ENCODE measurements around the gene MYO1A. TPM values are rescaled to one million over a fixed set of nuclear protein-coding genes. Genes with fewer than 3 reads are reported as not detected.
A peak's percentile ranks its signal among the peaks of the same experiment; 100 is the strongest.
"Not testable (repeated sequence)": the region's sequence is repeated elsewhere in the genome, so short reads cannot be mapped to it uniquely, and the experiment has no call there.

MYO1A gene
- total and polyA plus RNA-seq, 2 donors from 2014 or later, result 0.25 to 0.77 TPM

- FAIRE-seq (no peak), DNase-seq (peak in 1 of 5 donors; percentile 34)
- Histone ChIP-seq H3K9me3 (ENCODE audit: control insufficient read depth in 2 of 3, insufficient read depth in 1 of 3, low read length in 3 of 3) (no peaks in the 10 kb centered on the region), H3K27ac (ENCODE audit: low read depth in 2 of 2, low read length in 2 of 2) (no peak overlapping the region), H3K4me1 (ENCODE audit: control insufficient read depth in 2 of 3, insufficient read depth in 2 of 3, low read depth in 1 of 3, low read length in 3 of 3) (peaks cover 0 to 9% (median 0%) of the 10 kb centered on the region in 3 donors), H3K4me3 (ENCODE audit: low read length in 3 of 3) (no peak overlapping the region), H3K9ac (ENCODE audit: low read length in 3 of 3) (no peak overlapping the region), H3K27me3 (ENCODE audit: control insufficient read depth, insufficient read depth, low read length) (no peaks in the 10 kb centered on the region), H3K36me3 (ENCODE audit: control insufficient read depth in 2 of 3, insufficient read depth in 3 of 3, low read length in 3 of 3) (no peaks in the 10 kb centered on the region)
- TF ChIP-seq CTCF (IDR thresholded peaks at IDR 0.05; ENCODE audit: borderline replicate concordance, extremely low read depth, insufficient read depth), result no peak
- intact Hi-C loops (cut with DNase I), result no loop called here
Measured at GRCh38 chr12:56988207-56988739, 61.7 kb downstream of the MYO1A start.

DNA sequence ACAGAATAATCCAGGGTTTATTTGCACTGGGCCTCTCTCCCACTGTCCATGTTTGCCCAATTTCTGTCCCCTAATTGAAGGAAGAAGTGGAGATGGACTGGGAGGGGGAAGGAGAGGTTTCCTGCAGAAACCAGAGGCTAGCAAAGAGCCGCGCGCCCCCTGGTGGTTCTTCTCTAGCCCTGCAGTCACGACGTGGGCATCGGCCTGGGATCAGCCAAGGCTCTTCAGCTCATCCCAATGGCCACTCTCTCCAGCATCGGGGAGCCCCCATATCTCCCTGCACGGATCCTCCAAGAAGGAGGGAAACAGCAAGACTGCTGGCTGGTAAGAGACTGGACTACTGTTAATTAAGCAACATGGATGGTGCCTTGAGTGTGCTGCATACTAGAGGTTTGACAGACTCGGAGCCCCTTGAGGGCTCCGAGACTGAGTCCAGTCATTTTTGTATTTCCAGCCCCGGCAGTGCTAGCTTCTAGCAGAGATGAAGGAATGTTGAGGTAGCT is 62.3 kb downstream of the MYO1A start:
- no peak for FAIRE-seq

GRCh38 chr12:56987011-56987410 is 62.9 kb downstream of the MYO1A start:
- Histone ChIP-seq H3K27me3 (ENCODE audit: control insufficient read depth, insufficient read depth, low read length) (no peaks in the 10 kb centered on the region), H3K4me1 (ENCODE audit: control insufficient read depth in 2 of 3, insufficient read depth in 2 of 3, low read depth in 1 of 3, low read length in 3 of 3) (peaks cover 0 to 9% (median 0%) of the 10 kb centered on the region in 3 donors), H3K9me3 (ENCODE audit: control insufficient read depth in 2 of 3, insufficient read depth in 1 of 3, low read length in 3 of 3) (no peaks in the 10 kb centered on the region), H3K36me3 (ENCODE audit: control insufficient read depth in 2 of 3, insufficient read depth in 3 of 3, low read length in 3 of 3) (no peaks in the 10 kb centered on the region), H3K4me3 (ENCODE audit: low read length in 3 of 3) (no peak overlapping the region), H3K27ac (ENCODE audit: low read depth in 2 of 2, low read length in 2 of 2) (no peak overlapping the region), H3K9ac (ENCODE audit: low read length in 3 of 3) (no peak overlapping the region)
- no peak for TF ChIP-seq CTCF (IDR thresholded peaks at IDR 0.05; ENCODE audit: borderline replicate concordance, extremely low read depth, insufficient read depth)
- no peak for DNase-seq
- intact Hi-C loops (cut with DNase I), result no loop called here
- no peak for FAIRE-seq

More for the DNA sequence above, 62.3 kb downstream of the MYO1A start:
- Histone ChIP-seq H3K9ac (ENCODE audit: low read length in 3 of 3) (no peak overlapping the region), H3K4me3 (ENCODE audit: low read length in 3 of 3) (no peak overlapping the region), H3K27ac (ENCODE audit: low read depth in 2 of 2, low read length in 2 of 2) (no peak overlapping the region), H3K36me3 (ENCODE audit: control insufficient read depth in 2 of 3, insufficient read depth in 3 of 3, low read length in 3 of 3) (no peaks in the 10 kb centered on the region), H3K4me1 (ENCODE audit: control insufficient read depth in 2 of 3, insufficient read depth in 2 of 3, low read depth in 1 of 3, low read length in 3 of 3) (peaks cover 0 to 9% (median 0%) of the 10 kb centered on the region in 3 donors), H3K9me3 (ENCODE audit: control insufficient read depth in 2 of 3, insufficient read depth in 1 of 3, low read length in 3 of 3) (no peaks in the 10 kb centered on the region), H3K27me3 (ENCODE audit: control insufficient read depth, insufficient read depth, low read length) (no peaks in the 10 kb centered on the region)
- intact Hi-C loops (cut with DNase I), result no loop called here
- peak; percentile 94 for TF ChIP-seq CTCF (IDR thresholded peaks at IDR 0.05; ENCODE audit: borderline replicate concordance, extremely low read depth, insufficient read depth)
- DNase-seq, result peak; percentile 79 to 93 (median 87)

- H3K9ac ChIP-seq (ENCODE audit: low read length in 3 of 3); DNase-seq; H3K4me3 ChIP-seq (ENCODE audit: low read length in 3 of 3); H3K36me3 ChIP-seq (ENCODE audit: control insufficient read depth in 2 of 3, insufficient read depth in 3 of 3, low read length in 3 of 3); H3K9me3 ChIP-seq (ENCODE audit: control insufficient read depth in 2 of 3, insufficient read depth in 1 of 3, low read length in 3 of 3); H3K27ac ChIP-seq (ENCODE audit: low read depth in 2 of 2, low read length in 2 of 2); intact Hi-C loops (cut with DNase I); H3K4me1 ChIP-seq (ENCODE audit: control insufficient read depth in 2 of 3, insufficient read depth in 2 of 3, low read depth in 1 of 3, low read length in 3 of 3); H3K27me3 ChIP-seq (ENCODE audit: control insufficient read depth, insufficient read depth, low read length); FAIRE-seq: not testable (repeated sequence)
Measured at GRCh38 chr12:56985714-56986113, 64.2 kb downstream of the MYO1A start.

All from kidney (tissue), 14 donors.